ENCODE data around the gene CARD11.

- no peak for TF ChIP-seq DPF2 (CRISPR knock-in tag; IDR thresholded peaks at IDR 0.05; ENCODE audit: borderline replicate concordance, low read depth)
- TF ChIP-seq EP300 (IDR thresholded peaks at IDR 0.05; ENCODE audit: low read depth in 2 of 2, low read length in 2 of 2): no peak
- no peak for TF ChIP-seq EP300 (CRISPR knock-in tag; IDR thresholded peaks at IDR 0.05; ENCODE audit: borderline replicate concordance)
Observed at GRCh38 chr7:2929321-2930201, 114.1 kb downstream of the CARD11 start.
